Activated CD8-positive, alpha-beta T cell treated with anti-CD3 and anti-CD28 coated beads for 36 hours (primary cell): ENCODE results near the gene SCART1. TPM values are rescaled to one million over a fixed set of nuclear protein-coding genes. Genes with fewer than 3 reads are reported as not detected.

Source experiments
- ATAC-seq: fragments of 200-7000 bp; cut with Tn5 transposase; one replicate; pipeline ENCODE4 v1.10.0; 2021; ENCODE audit warnings: mild to moderate bottlenecking, moderate library complexity
- CTCF ChIA-PET: fragments of 350-600 bp; sonication (Branson Sonifier 250); formaldehyde crosslinking; loops from one replicate; lab custom pipeline; 2021; ENCODE audit warnings: antibody characterized with exemption; lab: Charles Lee
- POLR2A ChIA-PET: fragments of 350-600 bp; sonication (Branson Sonifier 250); formaldehyde crosslinking; loops from one replicate; lab custom pipeline; 2021; ENCODE audit warnings: antibody characterized with exemption; lab: Charles Lee
- DNase-seq: peaks from one replicate; pipeline ENCODE4 v3.0.0-alpha.2; 2020
- H3K27ac Mint-ChIP-seq: one replicate; pipeline ENCODE4 v1.8.0; 2021; ENCODE audit warnings: mild to moderate bottlenecking, mixed read lengths
- H3K27me3 Mint-ChIP-seq: one replicate; pipeline ENCODE4 v1.8.0; 2021; ENCODE audit warnings: mixed read lengths
- H3K36me3 Mint-ChIP-seq: one replicate; pipeline ENCODE4 v1.8.0; 2021; ENCODE audit warnings: low read depth, mixed read lengths
- H3K4me1 Mint-ChIP-seq: one replicate; pipeline ENCODE4 v1.8.0; 2021; ENCODE audit warnings: low read depth, mixed read lengths
- H3K4me3 Mint-ChIP-seq: one replicate; pipeline ENCODE4 v1.8.0; 2021; ENCODE audit warnings: mild to moderate bottlenecking, moderate library complexity, mixed read lengths
- H3K9me3 Mint-ChIP-seq: one replicate; pipeline ENCODE4 v1.8.0; 2021; ENCODE audit warnings: mixed read lengths
- intact Hi-C: fragments of 100-400 bp; cut with micrococcal nuclease; formaldehyde crosslinking; loops from one replicate; pipeline ENCODE4 v1.10.0; 2022
- total RNA-seq, 2 experiments: library from RNA; stranded (reverse); gene quantifications; one replicate each; pipeline ENCODE4 v1.2.3, GENCODE V29; 2021
- TF ChIP-seq, protein P1 (sequence below): fragments of 200-600 bp; IDR thresholded peaks from one replicate; pipeline ENCODE4 v1.8.0; 2022; ENCODE audit warnings: antibody characterized with exemption, mild to moderate bottlenecking

SCART1 gene
- total RNA-seq, 2 experiments from 2014 or later, result 2.8 to 2.9 TPM

DNA sequence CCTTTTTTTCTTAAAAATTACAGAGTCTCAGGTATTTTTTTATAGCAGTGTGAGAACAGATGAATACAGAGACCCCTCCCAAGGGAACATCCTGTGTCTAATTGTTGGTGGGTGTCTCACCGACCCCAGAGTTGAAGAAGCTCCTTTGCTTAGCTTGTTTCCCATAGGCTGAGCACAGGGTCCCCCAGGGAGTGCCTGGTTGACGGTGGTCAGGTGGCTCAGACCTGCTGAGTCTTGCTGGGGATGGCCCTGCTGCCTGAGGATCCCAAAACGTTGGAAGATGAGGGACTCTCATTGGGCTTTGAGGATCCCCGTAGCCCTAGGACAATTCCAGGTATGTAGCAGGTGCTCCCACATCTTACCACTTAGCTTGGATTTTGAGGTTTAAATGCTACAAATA is 19.5 kb downstream of the SCART1 start:
- POLR2A ChIA-PET, result interaction anchor here (0.6 kb wide), 1 partner anchor 8 kb away, joined by 3 read pairs; no protein-coding TSS in a partner anchor

DNA sequence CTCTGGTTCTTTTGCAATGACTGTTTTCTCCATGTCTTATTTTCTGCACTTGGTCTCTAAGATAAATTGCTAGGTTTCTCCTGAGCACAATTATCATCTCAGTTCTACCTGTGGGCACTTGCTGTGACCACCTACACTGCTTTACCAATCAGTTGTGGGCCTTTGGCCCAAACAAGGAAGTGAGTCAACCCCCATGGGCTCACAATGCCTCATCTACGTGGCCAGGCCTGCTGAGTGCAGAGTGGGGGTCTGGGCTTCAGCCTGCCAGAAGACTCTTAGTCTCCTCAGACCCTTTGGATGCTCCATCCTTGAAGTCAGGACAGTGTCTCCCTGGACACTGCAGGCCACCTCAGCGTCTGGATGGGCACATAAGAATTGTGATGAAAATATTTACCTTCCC is 20.3 kb downstream of the SCART1 start:
- Mint-ChIP-seq H3K36me3 (peaks cover 6% of the 10 kb centered on the region), H3K9me3 (no peaks in the 10 kb centered on the region), H3K27me3 (no peaks in the 10 kb centered on the region), H3K27ac (peak overlapping the region; percentile 13), H3K4me3 (no peak overlapping the region), H3K4me1 (peaks cover 25% of the 10 kb centered on the region)
- DNase-seq, result peak; percentile 24
- intact Hi-C loops, result no loop called here
- TF ChIP-seq, protein P1, sequence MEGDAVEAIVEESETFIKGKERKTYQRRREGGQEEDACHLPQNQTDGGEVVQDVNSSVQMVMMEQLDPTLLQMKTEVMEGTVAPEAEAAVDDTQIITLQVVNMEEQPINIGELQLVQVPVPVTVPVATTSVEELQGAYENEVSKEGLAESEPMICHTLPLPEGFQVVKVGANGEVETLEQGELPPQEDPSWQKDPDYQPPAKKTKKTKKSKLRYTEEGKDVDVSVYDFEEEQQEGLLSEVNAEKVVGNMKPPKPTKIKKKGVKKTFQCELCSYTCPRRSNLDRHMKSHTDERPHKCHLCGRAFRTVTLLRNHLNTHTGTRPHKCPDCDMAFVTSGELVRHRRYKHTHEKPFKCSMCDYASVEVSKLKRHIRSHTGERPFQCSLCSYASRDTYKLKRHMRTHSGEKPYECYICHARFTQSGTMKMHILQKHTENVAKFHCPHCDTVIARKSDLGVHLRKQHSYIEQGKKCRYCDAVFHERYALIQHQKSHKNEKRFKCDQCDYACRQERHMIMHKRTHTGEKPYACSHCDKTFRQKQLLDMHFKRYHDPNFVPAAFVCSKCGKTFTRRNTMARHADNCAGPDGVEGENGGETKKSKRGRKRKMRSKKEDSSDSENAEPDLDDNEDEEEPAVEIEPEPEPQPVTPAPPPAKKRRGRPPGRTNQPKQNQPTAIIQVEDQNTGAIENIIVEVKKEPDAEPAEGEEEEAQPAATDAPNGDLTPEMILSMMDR, result no peak
- CTCF ChIA-PET, result no interaction called here
- ATAC-seq, result peak; percentile 55
- POLR2A ChIA-PET, result interaction anchor here (0.6 kb wide), 1 partner anchor 8 kb away, joined by 3 read pairs; no protein-coding TSS in a partner anchor

More for the DNA sequence above, 19.5 kb downstream of the SCART1 start:
- Mint-ChIP-seq H3K36me3 (peaks cover 8% of the 10 kb centered on the region), H3K9me3 (no peaks in the 10 kb centered on the region), H3K27ac (no peak overlapping the region), H3K4me3 (no peak overlapping the region), H3K4me1 (peaks cover 25% of the 10 kb centered on the region), H3K27me3 (no peaks in the 10 kb centered on the region)
- intact Hi-C loops, result no loop called here
- ATAC-seq (no peak), DNase-seq (no peak)
- CTCF ChIA-PET, result no interaction called here
- TF ChIP-seq, protein P1, result no peak

DNA sequence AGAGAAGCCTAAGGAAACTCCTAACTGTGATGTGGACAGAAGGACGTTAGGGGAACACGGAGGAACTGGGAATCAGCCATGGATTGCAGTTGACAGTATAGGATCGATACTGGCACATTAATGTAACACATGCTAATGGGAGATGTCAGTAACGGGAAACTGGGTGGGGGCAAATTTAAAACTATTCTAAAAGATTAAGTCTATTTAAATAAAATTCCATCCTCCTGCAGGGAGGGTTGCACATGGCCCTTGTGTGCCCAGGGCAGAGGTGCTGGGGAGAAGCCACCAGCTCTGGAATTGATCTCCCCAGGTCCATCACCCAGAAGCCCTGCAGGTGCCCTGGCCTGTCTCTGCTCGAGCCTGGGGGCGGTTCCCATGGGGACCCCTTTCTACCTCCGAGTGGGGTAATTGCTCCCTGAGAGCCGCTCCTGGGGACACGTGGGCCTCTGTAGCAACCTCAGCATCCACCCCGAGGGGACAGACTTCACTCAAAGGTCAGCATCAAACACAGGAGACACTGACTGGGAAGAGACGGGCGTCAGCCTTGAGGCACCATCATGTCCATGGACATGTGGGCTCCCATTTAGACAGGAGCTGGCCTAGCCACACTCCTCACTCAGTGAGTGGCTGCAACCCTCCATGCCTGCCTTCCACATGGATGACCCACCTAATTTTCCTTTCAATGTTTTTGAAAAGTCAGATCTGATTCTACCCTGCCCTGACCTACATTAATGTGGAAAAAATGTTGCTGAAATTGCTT is 21.1 kb downstream of the SCART1 start:
- Mint-ChIP-seq H3K4me1 (peaks cover 25% of the 10 kb centered on the region), H3K36me3 (peaks cover 2% of the 10 kb centered on the region), H3K27ac (peak overlapping the region; percentile 30), H3K27me3 (no peaks in the 10 kb centered on the region), H3K9me3 (no peaks in the 10 kb centered on the region), H3K4me3 (no peak overlapping the region)
- CTCF ChIA-PET, result interaction anchor here (1.8 kb wide), 1 partner anchor 36 kb away, joined by 5 read pairs; no protein-coding TSS in a partner anchor
- intact Hi-C loops, result no loop called here
- DNase-seq (no peak), ATAC-seq (no peak)
- TF ChIP-seq, protein P1, result no peak
- POLR2A ChIA-PET, result no interaction called here

DNA sequence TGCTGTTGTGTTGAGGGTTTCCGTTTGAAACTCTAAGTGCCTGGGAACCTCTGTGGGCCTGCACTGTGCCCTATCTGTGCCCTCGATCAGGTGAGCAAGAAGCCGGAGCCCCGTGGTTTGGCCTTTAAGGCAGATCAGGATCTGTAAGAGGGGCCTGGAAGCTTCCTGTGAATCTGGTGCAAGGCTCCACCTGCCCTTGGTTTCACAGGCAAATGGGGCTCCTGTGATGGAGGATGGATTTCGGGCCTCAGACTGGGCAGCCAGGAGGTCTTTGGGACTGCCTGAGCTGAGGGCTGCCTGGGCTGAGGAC is 21.6 kb downstream of the SCART1 start:
- Mint-ChIP-seq H3K36me3 (no peaks in the 10 kb centered on the region), H3K27me3 (no peaks in the 10 kb centered on the region), H3K4me1 (peaks cover 25% of the 10 kb centered on the region), H3K27ac (peak overlapping the region; percentile 30), H3K4me3 (no peak overlapping the region), H3K9me3 (no peaks in the 10 kb centered on the region)
- intact Hi-C loops, result no loop called here
- ATAC-seq, result peak; percentile 79
- ChIA-PET POLR2A (no interaction called here), CTCF (interaction anchor here (1.8 kb wide), 1 partner anchor 37 kb away, joined by 5 read pairs; no protein-coding TSS in a partner anchor)
- peak; percentile 54 for DNase-seq
- TF ChIP-seq, protein P1, result no peak
